Fibroblast of gingiva (primary cell): ENCODE data around the gene SYNPO2.

Experiments
- DNase-seq: peaks from one replicate; pipeline ENCODE4 v3.0.0-alpha.2; 2011; ENCODE audit warnings: low read depth

Gene SYNPO2

GRCh38 chr4:118939169-118939783 lies 50.6 kb downstream of the SYNPO2 start:
- no peak for DNase-seq

- peak; percentile 43 for DNase-seq
These were observed 52.5 kb downstream of the SYNPO2 start for GRCh38 chr4:118941149-118941548.

GRCh38 chr4:118941799-118942198 lies 53.1 kb downstream of the SYNPO2 start:
- DNase-seq: no peak

- DNase-seq: peak; percentile 49
These were observed 53.8 kb downstream of the SYNPO2 start for GRCh38 chr4:118942465-118942864.

GRCh38 chr4:118947095-118947494 lies 58.4 kb downstream of the SYNPO2 start:
- DNase-seq: no peak

- DNase-seq: no peak
These were observed 60.0 kb downstream of the SYNPO2 start for GRCh38 chr4:118948545-118949144.

GRCh38 chr4:118950224-118950623 lies 61.6 kb downstream of the SYNPO2 start:
- no peak for DNase-seq

- no peak for DNase-seq
These were observed 62.4 kb downstream of the SYNPO2 start for GRCh38 chr4:118950929-118951570.

- DNase-seq: no peak
These were observed 64.6 kb downstream of the SYNPO2 start for GRCh38 chr4:118953276-118953675.

- peak; percentile 44 for DNase-seq
These were observed 65.6 kb downstream of the SYNPO2 start for GRCh38 chr4:118954246-118954645.

GRCh38 chr4:118955515-118955914 lies 66.9 kb downstream of the SYNPO2 start:
- DNase-seq: peak; percentile 67

GRCh38 chr4:118957722-118958445 lies 69.2 kb downstream of the SYNPO2 start:
- DNase-seq: no peak

- DNase-seq: no peak
These were observed 73.9 kb downstream of the SYNPO2 start for GRCh38 chr4:118962540-118962939.

- peak; percentile 65 for DNase-seq
These were observed 76.3 kb downstream of the SYNPO2 start for GRCh38 chr4:118964891-118965411.

GRCh38 chr4:118967393-118967792 lies 78.7 kb downstream of the SYNPO2 start:
- peak; percentile 63 for DNase-seq

GRCh38 chr4:118968005-118968404 lies 79.4 kb downstream of the SYNPO2 start:
- peak; percentile 95 for DNase-seq

GRCh38 chr4:118968813-118969212 lies 80.2 kb downstream of the SYNPO2 start:
- DNase-seq: no peak

GRCh38 chr4:118969359-118969758 lies 80.7 kb downstream of the SYNPO2 start:
- DNase-seq: peak; percentile 69

GRCh38 chr4:118972167-118972566 lies 83.5 kb downstream of the SYNPO2 start:
- no peak for DNase-seq

- peak; percentile 13 for DNase-seq
These were observed 84.6 kb downstream of the SYNPO2 start for GRCh38 chr4:118973295-118973694.

GRCh38 chr4:118974758-118975157 lies 86.1 kb downstream of the SYNPO2 start:
- DNase-seq: no peak

GRCh38 chr4:118975449-118976192 lies 87.0 kb downstream of the SYNPO2 start:
- DNase-seq: no peak
